Mesothelial cell of epicardium (in vitro differentiated cells): ENCODE data around the gene VGLL4. TPM values are rescaled to one million over a fixed set of nuclear protein-coding genes. Genes with fewer than 3 reads are reported as not detected.

Source experiments
- DNase-seq, 2 experiments: peaks; one replicate each; pipeline ENCODE4 v3.0.0; 2021; ENCODE audit warnings: low spot score in 2 of 2; ENCODE audit not compliant: unreplicated experiment in 2 of 2
- H3K27ac Mint-ChIP-seq: 2 replicates; pipeline ENCODE4 v1.8.0; 2021; ENCODE audit warnings: mixed read lengths
- H3K27me3 Mint-ChIP-seq: 2 replicates; pipeline ENCODE4 v1.8.0; 2021; ENCODE audit warnings: low read depth, mixed read lengths
- H3K36me3 Mint-ChIP-seq: 2 replicates; pipeline ENCODE4 v1.8.0; 2021; ENCODE audit warnings: mixed read lengths
- H3K4me1 Mint-ChIP-seq: 2 replicates; pipeline ENCODE4 v1.8.0; 2021; ENCODE audit warnings: mixed read lengths
- H3K4me3 Mint-ChIP-seq: 2 replicates; pipeline ENCODE4 v1.8.0; 2021; ENCODE audit warnings: mild to moderate bottlenecking, moderate library complexity, mixed read lengths
- H3K9me3 Mint-ChIP-seq: 2 replicates; pipeline ENCODE4 v1.8.0; 2021; ENCODE audit warnings: mixed read lengths
- total RNA-seq: library from RNA; stranded (reverse); gene quantifications from 3 replicates; pipeline ENCODE4 v1.2.1, GENCODE V29; 2021
- TF ChIP-seq, protein P1 (sequence below): fragments of 200-600 bp; sonication (generic); IDR thresholded peaks from one replicate; pipeline ENCODE4 v1.5.0; 2021; ENCODE audit warnings: antibody characterized with exemption; ENCODE audit not compliant: unreplicated experiment

VGLL4 gene
- total RNA-seq, 1 donor from 2014 or later: 140 TPM

DNA sequence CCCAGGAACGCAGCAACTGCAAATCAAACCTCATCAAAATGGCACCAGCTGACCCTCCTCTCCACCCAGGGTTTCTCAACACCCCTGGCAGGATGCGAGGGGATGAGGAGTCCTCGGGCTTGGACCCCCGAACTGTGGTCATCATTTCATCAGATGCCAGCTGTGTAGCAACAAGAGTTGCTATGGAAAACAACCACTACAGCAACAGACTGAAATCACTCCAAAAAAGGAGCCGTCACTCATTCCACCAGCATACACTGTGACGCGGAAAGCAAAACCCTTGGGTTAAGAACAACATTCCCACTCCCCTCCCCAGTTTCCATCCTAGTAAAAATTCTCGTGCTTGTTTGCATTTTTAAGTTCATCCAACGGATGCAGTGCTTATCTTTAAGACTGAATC lies 40.1 kb downstream of the VGLL4 start:
- Mint-ChIP-seq H3K4me1 (peaks cover 78% of the 10 kb centered on the region), H3K4me3 (no peak overlapping the region), H3K36me3 (peaks cover 14% of the 10 kb centered on the region), H3K9me3 (no peaks in the 10 kb centered on the region), H3K27me3 (no peaks in the 10 kb centered on the region), H3K27ac (peak overlapping the region; percentile 93)
- TF ChIP-seq, protein P1, sequence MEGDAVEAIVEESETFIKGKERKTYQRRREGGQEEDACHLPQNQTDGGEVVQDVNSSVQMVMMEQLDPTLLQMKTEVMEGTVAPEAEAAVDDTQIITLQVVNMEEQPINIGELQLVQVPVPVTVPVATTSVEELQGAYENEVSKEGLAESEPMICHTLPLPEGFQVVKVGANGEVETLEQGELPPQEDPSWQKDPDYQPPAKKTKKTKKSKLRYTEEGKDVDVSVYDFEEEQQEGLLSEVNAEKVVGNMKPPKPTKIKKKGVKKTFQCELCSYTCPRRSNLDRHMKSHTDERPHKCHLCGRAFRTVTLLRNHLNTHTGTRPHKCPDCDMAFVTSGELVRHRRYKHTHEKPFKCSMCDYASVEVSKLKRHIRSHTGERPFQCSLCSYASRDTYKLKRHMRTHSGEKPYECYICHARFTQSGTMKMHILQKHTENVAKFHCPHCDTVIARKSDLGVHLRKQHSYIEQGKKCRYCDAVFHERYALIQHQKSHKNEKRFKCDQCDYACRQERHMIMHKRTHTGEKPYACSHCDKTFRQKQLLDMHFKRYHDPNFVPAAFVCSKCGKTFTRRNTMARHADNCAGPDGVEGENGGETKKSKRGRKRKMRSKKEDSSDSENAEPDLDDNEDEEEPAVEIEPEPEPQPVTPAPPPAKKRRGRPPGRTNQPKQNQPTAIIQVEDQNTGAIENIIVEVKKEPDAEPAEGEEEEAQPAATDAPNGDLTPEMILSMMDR: no peak
- DNase-seq: no peak

DNA sequence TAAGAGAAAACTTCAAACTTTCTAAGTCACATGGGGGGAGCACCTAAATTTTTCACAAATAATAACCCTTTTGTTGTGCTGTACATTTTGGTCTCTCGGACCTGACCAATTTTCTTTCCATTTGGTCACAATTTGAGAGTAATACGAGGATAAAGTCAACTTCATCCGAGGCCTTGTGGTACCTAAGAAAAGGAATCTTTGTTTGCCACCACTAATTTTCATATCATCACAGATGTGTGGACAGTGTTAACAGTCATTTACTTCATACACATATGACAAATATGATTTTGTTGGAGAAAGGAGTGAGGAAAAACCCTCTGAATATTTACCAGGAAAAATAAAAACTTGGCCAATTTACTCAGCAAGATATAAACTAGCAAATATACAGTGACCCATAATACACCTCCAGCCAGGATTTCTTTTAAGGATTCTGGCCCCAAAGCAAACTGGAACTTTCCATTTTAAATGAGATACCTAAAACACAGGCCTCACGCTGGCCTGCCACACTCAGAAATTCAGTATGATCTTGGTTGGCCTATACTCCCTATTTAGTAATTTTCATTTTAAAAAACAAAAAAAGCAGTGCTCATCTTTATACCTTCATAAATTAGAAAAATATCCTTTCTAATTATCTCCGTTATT lies 40.7 kb downstream of the VGLL4 start:
- H3K27me3 Mint-ChIP-seq: no peaks in the 10 kb centered on the region
- TF ChIP-seq, protein P1: no peak
- H3K27ac Mint-ChIP-seq: peak overlapping the region; percentile 93
- no peak overlapping the region for H3K4me3 Mint-ChIP-seq
- H3K4me1 Mint-ChIP-seq: peaks cover 77% of the 10 kb centered on the region
- no peak for DNase-seq
- H3K36me3 Mint-ChIP-seq: peaks cover 19% of the 10 kb centered on the region
- H3K9me3 Mint-ChIP-seq: no peaks in the 10 kb centered on the region

DNA sequence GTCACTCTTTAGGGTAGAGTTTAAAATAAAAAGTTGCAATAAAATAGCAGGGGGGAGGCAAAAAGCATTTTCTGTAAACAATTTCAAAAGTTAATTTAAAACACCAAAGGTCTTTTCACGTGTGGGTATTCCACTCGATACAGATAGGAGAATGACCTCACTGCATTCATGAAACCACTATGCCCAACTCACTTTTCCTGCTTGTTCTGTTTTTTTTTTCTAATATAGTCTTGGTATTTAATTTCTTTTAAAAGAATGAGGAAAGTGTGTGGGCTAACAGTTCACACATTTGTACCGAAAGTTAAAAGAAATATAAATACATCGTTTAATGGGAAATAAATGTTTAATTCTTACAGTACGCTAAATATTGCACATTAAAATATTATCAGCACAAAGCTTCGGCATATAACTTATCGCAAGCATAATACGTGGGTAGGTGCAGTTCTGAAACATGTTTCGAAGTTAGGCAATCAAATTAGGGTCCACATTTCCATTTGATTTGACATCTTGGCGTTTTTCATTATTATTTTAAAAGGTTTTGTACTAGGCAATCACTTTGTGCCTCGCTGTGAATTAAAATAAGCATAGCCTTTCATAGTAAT lies 41.4 kb downstream of the VGLL4 start:
- DNase-seq: no peak
- H3K27me3 Mint-ChIP-seq: no peaks in the 10 kb centered on the region
- H3K9me3 Mint-ChIP-seq: peaks cover 3% of the 10 kb centered on the region
- H3K4me1 Mint-ChIP-seq: peaks cover 74% of the 10 kb centered on the region
- peaks cover 26% of the 10 kb centered on the region for H3K36me3 Mint-ChIP-seq
- no peak overlapping the region for H3K4me3 Mint-ChIP-seq
- peak overlapping the region; percentile 96 for H3K27ac Mint-ChIP-seq
- TF ChIP-seq, protein P1: no peak

DNA sequence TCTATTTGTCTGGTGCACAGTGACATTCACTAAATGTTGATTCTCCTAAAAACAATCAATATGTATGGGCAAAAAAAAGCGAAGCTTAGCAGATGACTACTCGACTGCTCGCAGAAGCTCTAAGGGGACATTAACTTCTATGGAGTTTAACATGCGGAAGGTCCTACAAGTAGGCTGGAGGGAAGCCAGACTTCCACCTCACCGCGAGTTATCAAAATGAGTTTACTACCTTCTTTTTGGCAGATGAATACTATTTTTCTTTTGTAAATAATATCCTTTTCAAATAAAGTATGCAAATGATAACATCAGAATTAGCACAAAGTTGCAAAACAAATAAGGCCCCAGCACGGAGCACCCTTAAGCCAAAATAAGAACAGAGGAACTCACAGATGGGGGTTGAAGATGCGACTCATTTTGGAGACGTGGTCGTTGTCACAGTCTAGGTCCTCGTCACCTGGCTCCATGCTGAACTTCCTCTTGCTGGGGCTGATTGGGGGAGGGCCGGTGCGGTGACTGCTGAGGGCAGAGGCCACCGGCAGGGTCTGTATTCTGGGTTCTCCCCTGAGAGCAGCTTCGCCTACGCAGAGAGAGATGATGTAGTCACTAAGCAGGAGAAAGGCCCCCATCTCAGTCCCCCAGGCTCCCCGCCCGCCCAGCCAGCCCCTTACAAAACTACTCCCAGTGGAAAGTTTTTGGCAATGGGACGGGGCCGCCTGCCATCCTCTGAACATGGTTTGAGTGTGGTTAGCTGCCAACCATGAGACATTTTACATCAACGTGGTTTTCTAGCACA lies 42.1 kb downstream of the VGLL4 start:
- H3K27ac Mint-ChIP-seq: peak overlapping the region; percentile 96

DNA sequence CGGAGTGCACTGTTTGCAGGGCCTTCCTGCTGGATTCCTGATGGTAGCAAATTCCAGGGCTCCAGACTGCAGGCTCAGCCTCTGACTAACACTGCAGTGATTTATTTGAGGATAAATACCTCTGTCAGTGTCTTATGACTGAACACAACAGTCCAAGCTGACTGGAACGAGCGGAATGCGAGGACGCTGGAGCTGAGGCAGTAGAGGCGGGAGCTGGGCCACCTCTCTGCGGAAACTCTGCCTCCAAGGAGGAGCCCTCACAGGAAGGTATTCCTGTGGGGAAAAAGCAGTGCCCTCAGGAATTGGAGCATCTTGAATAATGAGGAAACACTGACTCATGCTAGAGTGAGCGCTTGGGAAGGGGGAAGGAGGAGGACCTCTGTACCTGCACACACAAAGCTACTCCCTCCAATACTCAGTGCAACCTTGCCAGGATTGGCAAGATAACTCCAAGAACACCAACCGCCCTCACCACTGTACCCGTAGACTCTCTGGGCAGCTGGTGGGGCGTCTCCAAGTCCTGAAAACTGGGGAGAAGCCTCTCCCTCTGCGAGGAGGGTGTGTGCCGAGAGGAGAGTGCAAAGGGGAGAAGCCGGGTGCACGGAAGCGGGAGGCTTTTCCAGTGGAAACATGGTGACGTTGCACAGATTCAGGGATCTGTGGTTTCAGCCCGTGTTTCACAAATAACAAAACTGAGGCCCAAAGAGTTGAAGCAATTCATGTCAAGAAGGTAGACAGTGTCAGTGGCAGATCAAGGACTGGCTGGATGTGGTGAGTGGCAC lies 43.0 kb downstream of the VGLL4 start:
- Mint-ChIP-seq H3K27me3 (no peaks in the 10 kb centered on the region), H3K4me3 (no peak overlapping the region), H3K4me1 (peaks cover 68% of the 10 kb centered on the region), H3K27ac (peak overlapping the region; percentile 96), H3K9me3 (peaks cover 8% of the 10 kb centered on the region), H3K36me3 (peaks cover 38% of the 10 kb centered on the region)
- TF ChIP-seq, protein P1: no peak
- peak; percentile 64 to 78 for DNase-seq

More for the DNA sequence above, 42.1 kb downstream of the VGLL4 start:
- peaks cover 8% of the 10 kb centered on the region for H3K9me3 Mint-ChIP-seq
- TF ChIP-seq, protein P1: no peak
- no peaks in the 10 kb centered on the region for H3K27me3 Mint-ChIP-seq
- no peak for DNase-seq
- H3K4me3 Mint-ChIP-seq: no peak overlapping the region
- peaks cover 32% of the 10 kb centered on the region for H3K36me3 Mint-ChIP-seq
- peaks cover 70% of the 10 kb centered on the region for H3K4me1 Mint-ChIP-seq
